GM19025 (cell line): ENCODE measurements around the gene KIF21B.

Experiments used
- ATAC-seq: cut with Tn5 transposase; IDR thresholded peaks from one replicate; pipeline ENCODE4 v1.9.1; 2021; ENCODE audit warnings: mild to moderate bottlenecking, low read depth, moderate library complexity; ENCODE audit not compliant: unreplicated experiment

Gene KIF21B

GRCh38 chr1:201021630-201022492, 1.7 kb downstream of the KIF21B start:
- no peak for ATAC-seq

- no peak for ATAC-seq
Observed at GRCh38 chr1:201020721-201021629, 2.5 kb downstream of the KIF21B start.

GRCh38 chr1:201020040-201020591, 3.4 kb downstream of the KIF21B start:
- ATAC-seq: no peak

GRCh38 chr1:201019321-201019977, 4.1 kb downstream of the KIF21B start:
- peak; percentile 60 for ATAC-seq

- ATAC-seq: no peak
Observed at GRCh38 chr1:201017828-201018163, 5.7 kb downstream of the KIF21B start.

- peak; percentile 47 for ATAC-seq
Observed at GRCh38 chr1:201016943-201017827, 6.3 kb downstream of the KIF21B start.

- ATAC-seq: no peak
Observed at GRCh38 chr1:201016211-201016651, 7.3 kb downstream of the KIF21B start.

- ATAC-seq: no peak
Observed at GRCh38 chr1:201015551-201016091, 7.9 kb downstream of the KIF21B start.

GRCh38 chr1:201014816-201015200, 8.7 kb downstream of the KIF21B start:
- no peak for ATAC-seq

GRCh38 chr1:201013991-201014815, 9.3 kb downstream of the KIF21B start:
- no peak for ATAC-seq

GRCh38 chr1:201013031-201013485, 10.5 kb downstream of the KIF21B start:
- no peak for ATAC-seq

GRCh38 chr1:201011616-201012015, 11.9 kb downstream of the KIF21B start:
- no peak for ATAC-seq

- no peak for ATAC-seq
Observed at GRCh38 chr1:201009962-201010645, 13.4 kb downstream of the KIF21B start.

GRCh38 chr1:201008666-201009360, 14.7 kb downstream of the KIF21B start:
- no peak for ATAC-seq

GRCh38 chr1:201007481-201007880, 16.0 kb downstream of the KIF21B start:
- ATAC-seq: no peak

- no peak for ATAC-seq
Observed at GRCh38 chr1:201006450-201006849, 17.1 kb downstream of the KIF21B start.

- ATAC-seq: no peak
Observed at GRCh38 chr1:201004732-201005131, 18.8 kb downstream of the KIF21B start.
